Activated CD4-positive, alpha-beta T cell treated with anti-CD3 and anti-CD28 coated beads for 1 hour (primary cell): ENCODE measurements around the gene MEGF6.

Source experiments
- DNase-seq: peaks from one replicate; pipeline ENCODE4 v3.0.0-alpha.2; 2020

The MEGF6 gene

GRCh38 chr1:3609016-3609768, 2.1 kb downstream of the MEGF6 start:
- DNase-seq = no peak

GRCh38 chr1:3608154-3608553, 3.2 kb downstream of the MEGF6 start:
- no peak for DNase-seq

- DNase-seq = no peak
Measured at GRCh38 chr1:3607703-3608065, 3.6 kb downstream of the MEGF6 start.

GRCh38 chr1:3606779-3607702, 4.3 kb downstream of the MEGF6 start:
- no peak for DNase-seq

GRCh38 chr1:3604997-3605823, 6.1 kb downstream of the MEGF6 start:
- no peak for DNase-seq

GRCh38 chr1:3604468-3604974, 6.8 kb downstream of the MEGF6 start:
- no peak for DNase-seq

- no peak for DNase-seq
Measured at GRCh38 chr1:3603571-3604467, 7.5 kb downstream of the MEGF6 start.

GRCh38 chr1:3603156-3603555, 8.2 kb downstream of the MEGF6 start:
- DNase-seq = no peak

- DNase-seq = no peak
Measured at GRCh38 chr1:3602375-3602774, 8.9 kb downstream of the MEGF6 start.

GRCh38 chr1:3601743-3602142, 9.6 kb downstream of the MEGF6 start:
- DNase-seq = no peak

GRCh38 chr1:3600354-3600753, 11.0 kb downstream of the MEGF6 start:
- DNase-seq = no peak

- no peak for DNase-seq
Measured at GRCh38 chr1:3599816-3600215, 11.5 kb downstream of the MEGF6 start.

- no peak for DNase-seq
Measured at GRCh38 chr1:3599286-3599811, 12.0 kb downstream of the MEGF6 start.

GRCh38 chr1:3598522-3599285, 12.6 kb downstream of the MEGF6 start:
- no peak for DNase-seq

- DNase-seq = no peak
Measured at GRCh38 chr1:3598051-3598491, 13.2 kb downstream of the MEGF6 start.

GRCh38 chr1:3597599-3597964, 13.7 kb downstream of the MEGF6 start:
- no peak for DNase-seq

- no peak for DNase-seq
Measured at GRCh38 chr1:3596663-3597598, 14.4 kb downstream of the MEGF6 start.

- no peak for DNase-seq
Measured at GRCh38 chr1:3595949-3596348, 15.4 kb downstream of the MEGF6 start.

GRCh38 chr1:3594706-3595377, 16.5 kb downstream of the MEGF6 start:
- DNase-seq = no peak
